WTC11 (cell line): ENCODE measurements around the gene TSPAN17.

Source experiments
- CREB1 ChIP-seq: sonication (generic); formaldehyde crosslinking; IDR thresholded peaks from 2 replicates; pipeline ENCODE4 v1.8.0; 2023; ENCODE audit warnings: mild to moderate bottlenecking, missing genetic modification reagents
- ETV6 ChIP-seq: sonication (generic); formaldehyde crosslinking; IDR thresholded peaks from 2 replicates; pipeline ENCODE4 v1.8.1; 2022; ENCODE audit warnings: mild to moderate bottlenecking, missing genetic modification reagents
- GRHL2 ChIP-seq: fragments of 250-450 bp; sonication (Bioruptor Pico); IDR thresholded peaks from 2 replicates; pipeline ENCODE4 v1.8.0; 2022; ENCODE audit warnings: mild to moderate bottlenecking, moderate library complexity; ENCODE audit not compliant: insufficient replicate concordance, severe bottlenecking
- KAT7 ChIP-seq: sonication (generic); formaldehyde crosslinking; IDR thresholded peaks from 2 replicates; pipeline ENCODE4 v1.8.1; 2023; ENCODE audit warnings: missing genetic modification reagents, mild to moderate bottlenecking, borderline replicate concordance
- NR3C1 ChIP-seq: sonication (generic); formaldehyde crosslinking; conservative IDR thresholded peaks from 2 replicates; pipeline ENCODE4 v1.8.1; 2023; ENCODE audit warnings: low read depth, mild to moderate bottlenecking, missing genetic modification reagents
- TP53 ChIP-seq: sonication (generic); formaldehyde crosslinking; IDR thresholded peaks from 2 replicates; pipeline ENCODE4 v1.8.1; 2023; ENCODE audit warnings: mild to moderate bottlenecking, missing genetic modification reagents
- ZNF121 ChIP-seq: sonication (generic); formaldehyde crosslinking; IDR thresholded peaks from 2 replicates; pipeline ENCODE4 v1.8.0; 2023; ENCODE audit warnings: missing genetic modification reagents
- ZNF138 ChIP-seq: sonication (generic); formaldehyde crosslinking; conservative IDR thresholded peaks from 2 replicates; pipeline ENCODE4 v1.8.1; 2022; ENCODE audit warnings: mild to moderate bottlenecking, moderate library complexity, missing genetic modification reagents
- TF ChIP-seq, protein P1 (sequence below): sonication (generic); formaldehyde crosslinking; IDR thresholded peaks from 2 replicates; pipeline ENCODE4 v1.8.0; 2022; ENCODE audit warnings: mild to moderate bottlenecking, missing genetic modification reagents
- TF ChIP-seq, protein P2 (sequence below): fragments of 200-600 bp; IDR thresholded peaks from 2 replicates; pipeline ENCODE4 v1.8.0; 2022; ENCODE audit warnings: antibody characterized with exemption
- TF ChIP-seq, protein P3 (sequence below): fragments of 250-450 bp; sonication (Bioruptor Pico); IDR thresholded peaks from 2 replicates; pipeline ENCODE4 v2.1.2; 2022; ENCODE audit warnings: mild to moderate bottlenecking, moderate library complexity
- TF ChIP-seq, protein P4 (sequence below): sonication (generic); formaldehyde crosslinking; IDR thresholded peaks from 2 replicates; pipeline ENCODE4 v1.8.0; 2022; ENCODE audit warnings: mild to moderate bottlenecking, missing genetic modification reagents

DNA sequence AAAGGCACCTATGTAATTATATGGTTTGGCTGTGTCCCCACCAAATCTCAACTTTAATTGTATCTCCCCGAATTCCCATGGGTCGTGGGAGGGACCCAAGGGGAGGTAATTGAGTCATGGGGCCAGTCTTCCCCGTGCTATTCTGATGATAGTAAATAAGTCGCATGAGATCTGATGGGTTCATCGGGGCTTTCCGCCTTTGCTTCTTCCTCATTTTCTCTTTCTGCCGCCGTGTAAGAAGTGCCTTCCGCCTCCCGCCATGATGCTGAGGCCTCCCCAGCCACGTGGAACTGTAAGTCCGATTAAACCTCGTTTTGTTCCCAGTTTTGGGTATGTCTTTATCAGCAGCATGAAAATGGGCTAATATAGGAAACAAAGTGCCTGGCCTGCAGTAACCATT, 56.6 kb downstream of the TSPAN17 start:
- TF ChIP-seq, protein P1, sequence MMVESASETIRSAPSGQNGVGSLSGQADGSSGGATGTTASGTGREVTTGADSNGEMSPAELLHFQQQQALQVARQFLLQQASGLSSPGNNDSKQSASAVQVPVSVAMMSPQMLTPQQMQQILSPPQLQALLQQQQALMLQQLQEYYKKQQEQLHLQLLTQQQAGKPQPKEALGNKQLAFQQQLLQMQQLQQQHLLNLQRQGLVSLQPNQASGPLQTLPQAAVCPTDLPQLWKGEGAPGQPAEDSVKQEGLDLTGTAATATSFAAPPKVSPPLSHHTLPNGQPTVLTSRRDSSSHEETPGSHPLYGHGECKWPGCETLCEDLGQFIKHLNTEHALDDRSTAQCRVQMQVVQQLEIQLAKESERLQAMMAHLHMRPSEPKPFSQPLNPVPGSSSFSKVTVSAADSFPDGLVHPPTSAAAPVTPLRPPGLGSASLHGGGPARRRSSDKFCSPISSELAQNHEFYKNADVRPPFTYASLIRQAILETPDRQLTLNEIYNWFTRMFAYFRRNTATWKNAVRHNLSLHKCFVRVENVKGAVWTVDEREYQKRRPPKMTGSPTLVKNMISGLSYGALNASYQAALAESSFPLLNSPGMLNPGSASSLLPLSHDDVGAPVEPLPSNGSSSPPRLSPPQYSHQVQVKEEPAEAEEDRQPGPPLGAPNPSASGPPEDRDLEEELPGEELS = no peak
- TF ChIP-seq ETV6 (CRISPR knock-in tag) (no peak), TP53 (CRISPR knock-in tag) (no peak), ZNF121 (CRISPR knock-in tag) (no peak), ZNF138 (CRISPR knock-in tag) (no peak), CREB1 (CRISPR knock-in tag) (no peak), NR3C1 (CRISPR knock-in tag) (no peak), KAT7 (no peak), GRHL2 (no peak)
- TF ChIP-seq, protein P2, sequence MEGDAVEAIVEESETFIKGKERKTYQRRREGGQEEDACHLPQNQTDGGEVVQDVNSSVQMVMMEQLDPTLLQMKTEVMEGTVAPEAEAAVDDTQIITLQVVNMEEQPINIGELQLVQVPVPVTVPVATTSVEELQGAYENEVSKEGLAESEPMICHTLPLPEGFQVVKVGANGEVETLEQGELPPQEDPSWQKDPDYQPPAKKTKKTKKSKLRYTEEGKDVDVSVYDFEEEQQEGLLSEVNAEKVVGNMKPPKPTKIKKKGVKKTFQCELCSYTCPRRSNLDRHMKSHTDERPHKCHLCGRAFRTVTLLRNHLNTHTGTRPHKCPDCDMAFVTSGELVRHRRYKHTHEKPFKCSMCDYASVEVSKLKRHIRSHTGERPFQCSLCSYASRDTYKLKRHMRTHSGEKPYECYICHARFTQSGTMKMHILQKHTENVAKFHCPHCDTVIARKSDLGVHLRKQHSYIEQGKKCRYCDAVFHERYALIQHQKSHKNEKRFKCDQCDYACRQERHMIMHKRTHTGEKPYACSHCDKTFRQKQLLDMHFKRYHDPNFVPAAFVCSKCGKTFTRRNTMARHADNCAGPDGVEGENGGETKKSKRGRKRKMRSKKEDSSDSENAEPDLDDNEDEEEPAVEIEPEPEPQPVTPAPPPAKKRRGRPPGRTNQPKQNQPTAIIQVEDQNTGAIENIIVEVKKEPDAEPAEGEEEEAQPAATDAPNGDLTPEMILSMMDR = no peak
- TF ChIP-seq, protein P3, sequence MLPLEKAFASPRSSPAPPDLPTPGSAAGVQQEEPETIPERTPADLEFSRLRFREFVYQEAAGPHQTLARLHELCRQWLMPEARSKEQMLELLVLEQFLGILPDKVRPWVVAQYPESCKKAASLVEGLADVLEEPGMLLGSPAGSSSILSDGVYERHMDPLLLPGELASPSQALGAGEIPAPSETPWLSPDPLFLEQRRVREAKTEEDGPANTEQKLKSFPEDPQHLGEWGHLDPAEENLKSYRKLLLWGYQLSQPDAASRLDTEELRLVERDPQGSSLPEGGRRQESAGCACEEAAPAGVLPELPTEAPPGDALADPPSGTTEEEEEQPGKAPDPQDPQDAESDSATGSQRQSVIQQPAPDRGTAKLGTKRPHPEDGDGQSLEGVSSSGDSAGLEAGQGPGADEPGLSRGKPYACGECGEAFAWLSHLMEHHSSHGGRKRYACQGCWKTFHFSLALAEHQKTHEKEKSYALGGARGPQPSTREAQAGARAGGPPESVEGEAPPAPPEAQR = no peak
- TF ChIP-seq, protein P4, sequence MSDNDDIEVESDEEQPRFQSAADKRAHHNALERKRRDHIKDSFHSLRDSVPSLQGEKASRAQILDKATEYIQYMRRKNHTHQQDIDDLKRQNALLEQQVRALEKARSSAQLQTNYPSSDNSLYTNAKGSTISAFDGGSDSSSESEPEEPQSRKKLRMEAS (CRISPR knock-in tag) = no peak
